Endothelial cell (in vitro differentiated cells): ENCODE measurements around the gene VTI1A. TPM values are rescaled to one million over a fixed set of nuclear protein-coding genes. Genes with fewer than 3 reads are reported as not detected.
"Not testable (repeated sequence)": the region's sequence is repeated elsewhere in the genome, so short reads cannot be mapped to it uniquely, and the experiment has no call there.

ENCODE experiments used
- DNase-seq: peaks from one replicate; pipeline ENCODE4 v3.0.0; 2021; ENCODE audit warnings: low spot score
- H3K27ac Mint-ChIP-seq: one replicate; pipeline ENCODE4 v1.8.0; 2021; ENCODE audit warnings: mixed read lengths, inconsistent platforms; ENCODE audit not compliant: unreplicated experiment
- H3K27me3 Mint-ChIP-seq: one replicate; pipeline ENCODE4 v1.8.0; 2021; ENCODE audit warnings: mild to moderate bottlenecking, moderate library complexity, mixed read lengths, inconsistent platforms; ENCODE audit not compliant: unreplicated experiment
- H3K36me3 Mint-ChIP-seq: one replicate; pipeline ENCODE4 v1.8.0; 2021; ENCODE audit warnings: mild to moderate bottlenecking, low read depth, mixed read lengths, inconsistent platforms; ENCODE audit not compliant: unreplicated experiment
- H3K4me1 Mint-ChIP-seq: one replicate; pipeline ENCODE4 v1.8.0; 2021; ENCODE audit warnings: mild to moderate bottlenecking, mixed read lengths, inconsistent platforms; ENCODE audit not compliant: unreplicated experiment
- H3K4me3 Mint-ChIP-seq: one replicate; pipeline ENCODE4 v1.8.0; 2021; ENCODE audit warnings: mild to moderate bottlenecking, mixed read lengths, inconsistent platforms; ENCODE audit not compliant: unreplicated experiment
- H3K9me3 Mint-ChIP-seq: one replicate; pipeline ENCODE4 v1.8.0; 2021; ENCODE audit warnings: mixed read lengths, inconsistent platforms; ENCODE audit not compliant: unreplicated experiment
- CTCF ChIP-seq: fragments of 200-600 bp; sonication (generic); IDR thresholded peaks from one replicate; pipeline ENCODE4 v1.5.0; 2021; ENCODE audit warnings: antibody characterized with exemption; ENCODE audit not compliant: unreplicated experiment
- total RNA-seq: library from RNA; stranded (reverse); fragmentation: NEBNext Ultra II Directional; extraction: Animal tissue kit (Norgen Biotek cat#: 25700); gene quantifications from one replicate; pipeline ENCODE4 v1.2.1, GENCODE V29; 2021; ENCODE audit not compliant: unreplicated experiment

The VTI1A gene
- total RNA-seq, 1 donor from 2014 or later: 35.4 TPM

GRCh38 chr10:112461029-112461887 is 14.2 kb downstream of the VTI1A start:
- Mint-ChIP-seq H3K27ac (no peak overlapping the region), H3K27me3 (no peaks in the 10 kb centered on the region), H3K4me3 (no peak overlapping the region), H3K9me3 (no peaks in the 10 kb centered on the region), H3K4me1 (no peaks in the 10 kb centered on the region), H3K36me3 (peaks cover 21% of the 10 kb centered on the region)
- no peak for TF ChIP-seq CTCF
- DNase-seq: no peak

GRCh38 chr10:112464074-112464473 is 17.1 kb downstream of the VTI1A start:
- not testable (repeated sequence) for H3K27me3 Mint-ChIP-seq, H3K27ac Mint-ChIP-seq, DNase-seq, H3K4me1 Mint-ChIP-seq, H3K4me3 Mint-ChIP-seq, H3K9me3 Mint-ChIP-seq
- peaks cover 21% of the 10 kb centered on the region for H3K36me3 Mint-ChIP-seq

- H3K27ac Mint-ChIP-seq: no peak overlapping the region
- TF ChIP-seq CTCF: no peak
- no peak overlapping the region for H3K4me3 Mint-ChIP-seq
- no peaks in the 10 kb centered on the region for H3K27me3 Mint-ChIP-seq
- no peaks in the 10 kb centered on the region for H3K4me1 Mint-ChIP-seq
- H3K9me3 Mint-ChIP-seq: no peaks in the 10 kb centered on the region
- DNase-seq: no peak
- H3K36me3 Mint-ChIP-seq: peaks cover 21% of the 10 kb centered on the region
Measured at GRCh38 chr10:112465299-112465883, 18.4 kb downstream of the VTI1A start.

GRCh38 chr10:112466802-112467201 is 19.8 kb downstream of the VTI1A start:
- Mint-ChIP-seq H3K27me3 (no peaks in the 10 kb centered on the region), H3K9me3 (no peaks in the 10 kb centered on the region), H3K36me3 (peaks cover 21% of the 10 kb centered on the region), H3K4me3 (no peak overlapping the region), H3K4me1 (peaks cover under 1% of the 10 kb centered on the region), H3K27ac (no peak overlapping the region)
- DNase-seq: no peak
- no peak for TF ChIP-seq CTCF

- Mint-ChIP-seq H3K4me1 (peaks cover 3% of the 10 kb centered on the region), H3K27me3 (no peaks in the 10 kb centered on the region), H3K36me3 (peaks cover 21% of the 10 kb centered on the region), H3K27ac (no peak overlapping the region), H3K9me3 (no peaks in the 10 kb centered on the region), H3K4me3 (no peak overlapping the region)
- no peak for TF ChIP-seq CTCF
- no peak for DNase-seq
Measured at GRCh38 chr10:112467541-112468075, 20.6 kb downstream of the VTI1A start.
